ENCODE results near the gene TET3.

GRCh38 chr2:74026687-74027241, 42.1 kb downstream of the TET3 start:
- no peak for TF ChIP-seq CTCF (conservative IDR thresholded peaks at IDR 0.05; ENCODE audit: low read depth, low read length)
- no peak for TF ChIP-seq EZH2 (IDR thresholded peaks at IDR 0.05; ENCODE audit: low read length, unreplicated experiment)
